ENCODE data around the gene LPIN1. TPM values are rescaled to one million over a fixed set of nuclear protein-coding genes. Genes with fewer than 3 reads are reported as not detected.
"Not testable (repeated sequence)": the region's sequence is repeated elsewhere in the genome, so short reads cannot be mapped to it uniquely, and the experiment has no call there.

The LPIN1 gene
- total RNA-seq, 1 experiment from 2014 or later, result 13.9 TPM

DNA sequence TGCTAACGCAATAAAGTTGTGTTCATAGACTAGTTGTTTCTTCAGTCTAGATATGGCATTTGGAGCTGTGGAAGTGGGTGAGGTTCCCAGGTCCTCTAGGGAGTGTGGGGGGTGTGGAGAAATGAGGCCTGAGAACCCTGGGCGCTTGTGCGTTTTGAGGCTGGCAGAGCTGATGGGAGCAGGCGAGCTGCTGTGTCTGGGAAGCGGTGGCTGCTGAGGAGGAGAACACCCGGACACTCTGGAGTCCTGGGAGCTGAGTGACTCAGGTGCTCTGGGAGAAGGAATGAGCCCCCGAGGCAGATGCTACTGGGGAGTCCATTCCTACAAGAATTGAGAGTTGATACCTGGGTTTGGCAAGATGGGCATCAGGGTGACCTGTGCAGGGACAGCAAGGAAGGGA lies 67.5 kb downstream of the LPIN1 start:
- no peak for ATAC-seq
- H3K27ac Mint-ChIP-seq, result no peak overlapping the region
- POLR2A ChIA-PET, result no interaction called here

GRCh38 chr2:11814979-11815510 lies 68.6 kb downstream of the LPIN1 start:
- H3K4me1 Mint-ChIP-seq, result no peaks in the 10 kb centered on the region
- no peak overlapping the region for H3K27ac Mint-ChIP-seq
- ChIA-PET POLR2A (no interaction called here), CTCF (no interaction called here)
- ATAC-seq (no peak), DNase-seq (ENCODE audit: low spot score) (no peak)
- no peaks in the 10 kb centered on the region for H3K27me3 Mint-ChIP-seq (ENCODE audit: low read depth)
- no peak overlapping the region for H3K4me3 Mint-ChIP-seq
- H3K36me3 Mint-ChIP-seq, result peaks cover 31% of the 10 kb centered on the region
- TF ChIP-seq CDX4 (CRISPR knock-in tag; IDR thresholded peaks at IDR 0.05; ENCODE audit: borderline replicate concordance) (no peak), ZNF416 (CRISPR knock-in tag; IDR thresholded peaks at IDR 0.05) (no peak), ZSCAN18 (CRISPR knock-in tag; IDR thresholded peaks at IDR 0.05) (no peak), MYBL2 (CRISPR knock-in tag; IDR thresholded peaks at IDR 0.05) (no peak), NFATC4 (CRISPR knock-in tag; IDR thresholded peaks at IDR 0.05) (no peak), ZNF512 (CRISPR knock-in tag; IDR thresholded peaks at IDR 0.05; ENCODE audit: borderline replicate concordance) (no peak)
- peaks cover 7% of the 10 kb centered on the region for H3K9me3 Mint-ChIP-seq

More for the DNA sequence above, 67.5 kb downstream of the LPIN1 start:
- TF ChIP-seq ETV6 (CRISPR knock-in tag; IDR thresholded peaks at IDR 0.05), result no peak
- TF ChIP-seq ZNF671 (CRISPR knock-in tag; IDR thresholded peaks at IDR 0.05), result no peak
- no peak for TF ChIP-seq NR1H2 (CRISPR knock-in tag; IDR thresholded peaks at IDR 0.05)
- TF ChIP-seq ZNF396 (CRISPR knock-in tag; IDR thresholded peaks at IDR 0.05; ENCODE audit: borderline replicate concordance), result no peak
- TF ChIP-seq PRRX2 (CRISPR knock-in tag; IDR thresholded peaks at IDR 0.05), result no peak
- no peak for TF ChIP-seq IRF2 (CRISPR knock-in tag; IDR thresholded peaks at IDR 0.05; ENCODE audit: borderline replicate concordance, low read depth)
- no peak for TF ChIP-seq TP53 (CRISPR knock-in tag; IDR thresholded peaks at IDR 0.05)
- TF ChIP-seq HMGA2 (CRISPR knock-in tag; IDR thresholded peaks at IDR 0.05), result no peak
- no peak for TF ChIP-seq FOXK1 (CRISPR knock-in tag; IDR thresholded peaks at IDR 0.05)
- TF ChIP-seq FOXP1 (CRISPR knock-in tag; IDR thresholded peaks at IDR 0.05; ENCODE audit: borderline replicate concordance), result no peak
- no peak for TF ChIP-seq ZBTB21 (CRISPR knock-in tag; IDR thresholded peaks at IDR 0.05; ENCODE audit: borderline replicate concordance)
- TF ChIP-seq, protein P1, sequence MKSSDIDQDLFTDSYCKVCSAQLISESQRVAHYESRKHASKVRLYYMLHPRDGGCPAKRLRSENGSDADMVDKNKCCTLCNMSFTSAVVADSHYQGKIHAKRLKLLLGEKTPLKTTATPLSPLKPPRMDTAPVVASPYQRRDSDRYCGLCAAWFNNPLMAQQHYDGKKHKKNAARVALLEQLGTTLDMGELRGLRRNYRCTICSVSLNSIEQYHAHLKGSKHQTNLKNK (CRISPR knock-in tag; IDR thresholded peaks at IDR 0.05), result no peak
- no peak for TF ChIP-seq ARID4B (CRISPR knock-in tag; IDR thresholded peaks at IDR 0.05; ENCODE audit: borderline replicate concordance)
- no peak for TF ChIP-seq CBFB (CRISPR knock-in tag; IDR thresholded peaks at IDR 0.05; ENCODE audit: low read depth)
- Mint-ChIP-seq H3K36me3 (peaks cover 29% of the 10 kb centered on the region), H3K27me3 (ENCODE audit: low read depth) (no peaks in the 10 kb centered on the region), H3K4me3 (no peak overlapping the region), H3K4me1 (no peaks in the 10 kb centered on the region), H3K9me3 (peaks cover 7% of the 10 kb centered on the region)
- no peak for DNase-seq (ENCODE audit: low spot score)
- CTCF ChIA-PET, result interaction anchor here (0.6 kb wide), 1 partner anchor 138 kb away, joined by 4 read pairs; no protein-coding TSS in a partner anchor

DNA sequence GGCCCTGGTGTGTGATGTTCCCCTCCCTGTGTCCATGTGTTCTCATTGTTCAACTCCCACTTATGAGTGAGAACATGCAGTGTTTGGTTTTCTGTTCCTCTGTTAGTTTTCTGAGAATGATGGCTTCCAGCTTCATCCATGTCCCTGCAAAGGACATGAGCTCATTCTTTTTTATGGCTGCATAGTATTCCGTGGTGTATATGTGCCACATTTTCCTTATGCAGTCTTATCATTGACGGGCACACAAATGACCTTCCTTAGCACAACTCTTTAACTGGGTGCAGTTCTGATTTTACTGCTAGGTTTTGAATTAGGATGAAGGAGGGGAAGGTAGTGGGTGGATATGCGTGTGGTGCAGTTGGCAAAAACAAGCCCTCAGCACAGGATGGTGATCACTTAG lies 70.5 kb downstream of the LPIN1 start:
- CTCF ChIA-PET, result interaction anchor here (0.6 kb wide), 1 partner anchor 33 kb away, joined by 3 read pairs; no protein-coding TSS in a partner anchor
- ATAC-seq; POLR2A ChIA-PET; H3K4me3 Mint-ChIP-seq; H3K9me3 Mint-ChIP-seq; DNase-seq (ENCODE audit: low spot score); H3K27ac Mint-ChIP-seq; H3K27me3 Mint-ChIP-seq (ENCODE audit: low read depth); H3K4me1 Mint-ChIP-seq: not testable (repeated sequence)
- H3K36me3 Mint-ChIP-seq, result peaks cover 42% of the 10 kb centered on the region
